GM06990 (cell line): ENCODE measurements around the gene CD34.
A peak's percentile ranks its signal among the peaks of the same experiment; 100 is the strongest.

ENCODE experiments used
- DNase-seq: peaks from one replicate; pipeline ENCODE4 v3.0.0-alpha.2; 2011; ENCODE audit not compliant: insufficient read length; ENCODE audit errors: extremely low read depth
- H3K27me3 ChIP-seq: replicated peaks from 2 replicates; pipeline ENCODE4 v1.6.0; 2011; ENCODE audit warnings: low read length; ENCODE audit not compliant: control insufficient read depth, insufficient read depth
- H3K36me3 ChIP-seq: 2 replicates; pipeline ENCODE4 v1.5.1; 2011; ENCODE audit warnings: low read length; ENCODE audit not compliant: control insufficient read depth, insufficient read depth
- H3K4me3 ChIP-seq: replicated peaks from 2 replicates; pipeline ENCODE4 v1.5.1; 2011; ENCODE audit warnings: low read depth, mild to moderate bottlenecking, control low read depth, low read length
- TF ChIP-seq, protein P1 (sequence below): IDR thresholded peaks from 2 replicates; pipeline ENCODE4 v1.5.1; 2011; ENCODE audit warnings: low read length, control low read depth, mild to moderate bottlenecking, inconsistent platforms; ENCODE audit not compliant: insufficient read depth, poor library complexity, severe bottlenecking

CD34 gene, protein sequence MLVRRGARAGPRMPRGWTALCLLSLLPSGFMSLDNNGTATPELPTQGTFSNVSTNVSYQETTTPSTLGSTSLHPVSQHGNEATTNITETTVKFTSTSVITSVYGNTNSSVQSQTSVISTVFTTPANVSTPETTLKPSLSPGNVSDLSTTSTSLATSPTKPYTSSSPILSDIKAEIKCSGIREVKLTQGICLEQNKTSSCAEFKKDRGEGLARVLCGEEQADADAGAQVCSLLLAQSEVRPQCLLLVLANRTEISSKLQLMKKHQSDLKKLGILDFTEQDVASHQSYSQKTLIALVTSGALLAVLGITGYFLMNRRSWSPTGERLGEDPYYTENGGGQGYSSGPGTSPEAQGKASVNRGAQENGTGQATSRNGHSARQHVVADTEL

DNA sequence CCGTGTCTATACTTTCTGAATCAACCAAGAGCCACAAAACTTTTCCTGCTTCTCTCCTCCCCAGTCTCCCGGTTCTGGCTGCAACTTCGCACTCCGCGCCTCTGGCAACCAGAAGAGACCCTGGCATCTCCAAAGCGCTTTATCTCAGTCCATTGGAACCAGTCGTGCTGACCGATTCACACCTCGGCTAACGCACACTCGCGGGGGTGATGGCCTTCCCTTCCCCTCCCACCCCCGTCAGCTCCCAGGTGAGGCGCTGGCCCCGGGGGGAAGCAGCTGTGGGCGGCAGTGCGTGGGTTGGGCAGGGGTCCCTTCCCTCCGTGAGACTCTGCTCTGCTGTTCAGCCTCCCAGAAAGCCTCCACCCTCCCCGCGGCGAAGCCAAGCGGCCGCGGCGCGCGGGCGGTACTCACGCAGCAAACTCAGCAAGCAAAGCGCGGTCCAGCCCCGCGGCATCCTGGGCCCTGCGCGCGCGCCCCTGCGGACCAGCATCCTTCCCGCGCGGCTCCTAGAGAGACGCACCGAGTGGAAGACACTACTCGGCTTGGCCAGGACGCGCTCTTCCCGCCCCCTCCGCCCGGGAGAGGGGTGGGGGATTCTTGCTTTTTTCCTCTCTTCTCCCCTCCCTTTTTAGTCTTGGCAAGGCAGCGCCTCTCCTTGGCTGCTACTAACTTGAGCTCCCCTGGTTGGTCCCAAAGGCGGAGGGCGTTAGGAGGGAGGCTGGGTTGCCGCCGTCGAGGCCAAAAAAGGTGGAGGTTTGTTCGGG lies at the start of gene CD34:
TSS of gene CD34 (minus strand) at position 535 of the 764 bp plus-strand sequence. CDS start at position 490, 45 bp downstream.
- no peak within 1 kb of the TSS for H3K4me3 ChIP-seq
- no peak for DNase-seq
- peaks cover 6% of the 10 kb centered on the region for H3K27me3 ChIP-seq
- H3K36me3 ChIP-seq = no peaks in the 10 kb centered on the region
- TF ChIP-seq, protein P1, sequence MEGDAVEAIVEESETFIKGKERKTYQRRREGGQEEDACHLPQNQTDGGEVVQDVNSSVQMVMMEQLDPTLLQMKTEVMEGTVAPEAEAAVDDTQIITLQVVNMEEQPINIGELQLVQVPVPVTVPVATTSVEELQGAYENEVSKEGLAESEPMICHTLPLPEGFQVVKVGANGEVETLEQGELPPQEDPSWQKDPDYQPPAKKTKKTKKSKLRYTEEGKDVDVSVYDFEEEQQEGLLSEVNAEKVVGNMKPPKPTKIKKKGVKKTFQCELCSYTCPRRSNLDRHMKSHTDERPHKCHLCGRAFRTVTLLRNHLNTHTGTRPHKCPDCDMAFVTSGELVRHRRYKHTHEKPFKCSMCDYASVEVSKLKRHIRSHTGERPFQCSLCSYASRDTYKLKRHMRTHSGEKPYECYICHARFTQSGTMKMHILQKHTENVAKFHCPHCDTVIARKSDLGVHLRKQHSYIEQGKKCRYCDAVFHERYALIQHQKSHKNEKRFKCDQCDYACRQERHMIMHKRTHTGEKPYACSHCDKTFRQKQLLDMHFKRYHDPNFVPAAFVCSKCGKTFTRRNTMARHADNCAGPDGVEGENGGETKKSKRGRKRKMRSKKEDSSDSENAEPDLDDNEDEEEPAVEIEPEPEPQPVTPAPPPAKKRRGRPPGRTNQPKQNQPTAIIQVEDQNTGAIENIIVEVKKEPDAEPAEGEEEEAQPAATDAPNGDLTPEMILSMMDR = no peak

DNA sequence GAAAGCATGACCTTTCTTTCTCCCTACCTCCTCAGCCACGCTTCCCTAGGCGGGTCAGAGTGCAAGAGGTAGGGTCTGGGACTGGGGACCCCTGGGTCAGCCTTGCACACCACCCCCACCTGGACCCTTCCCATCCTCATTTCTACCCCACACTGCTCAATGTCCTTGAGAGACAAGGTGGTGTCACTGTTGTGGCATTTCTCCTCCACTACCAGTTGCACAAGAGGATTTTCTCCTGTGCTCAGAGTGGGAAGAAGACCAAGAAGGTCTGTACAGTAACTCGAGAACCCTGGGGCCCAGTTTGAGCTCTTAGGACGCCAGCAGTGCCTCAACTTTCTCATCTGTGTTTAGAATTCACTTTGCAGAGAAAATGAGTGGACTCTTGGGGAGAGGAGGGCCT lies 49.4 kb upstream of the CD34 start:
- TF ChIP-seq, protein P1 = no peak
- DNase-seq = no peak
- Histone ChIP-seq H3K27me3 (peaks cover 3% of the 10 kb centered on the region), H3K4me3 (no peak overlapping the region), H3K36me3 (no peaks in the 10 kb centered on the region)

DNA sequence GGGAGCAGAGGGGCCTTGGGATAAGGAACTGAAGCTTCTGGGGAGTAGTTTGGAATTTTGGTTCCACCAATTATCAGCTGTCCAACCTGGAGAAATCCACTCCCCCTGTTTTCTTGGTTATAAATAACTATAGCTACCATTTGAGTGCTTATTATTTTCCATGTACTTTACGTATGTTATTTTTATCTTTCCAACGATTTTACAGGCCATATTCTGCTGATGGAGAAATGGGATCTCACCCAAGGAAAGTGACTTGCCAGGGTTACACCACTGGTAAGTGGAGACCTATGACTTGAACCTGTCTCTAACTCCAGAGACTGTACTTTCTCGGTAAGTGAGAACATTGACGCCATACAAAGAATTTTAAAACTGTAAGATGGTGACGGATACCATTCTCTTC lies 49.0 kb upstream of the CD34 start:
- Histone ChIP-seq H3K36me3 (no peaks in the 10 kb centered on the region), H3K27me3 (peaks cover 3% of the 10 kb centered on the region), H3K4me3 (no peak overlapping the region)
- TF ChIP-seq, protein P1 = no peak
- DNase-seq = no peak

DNA sequence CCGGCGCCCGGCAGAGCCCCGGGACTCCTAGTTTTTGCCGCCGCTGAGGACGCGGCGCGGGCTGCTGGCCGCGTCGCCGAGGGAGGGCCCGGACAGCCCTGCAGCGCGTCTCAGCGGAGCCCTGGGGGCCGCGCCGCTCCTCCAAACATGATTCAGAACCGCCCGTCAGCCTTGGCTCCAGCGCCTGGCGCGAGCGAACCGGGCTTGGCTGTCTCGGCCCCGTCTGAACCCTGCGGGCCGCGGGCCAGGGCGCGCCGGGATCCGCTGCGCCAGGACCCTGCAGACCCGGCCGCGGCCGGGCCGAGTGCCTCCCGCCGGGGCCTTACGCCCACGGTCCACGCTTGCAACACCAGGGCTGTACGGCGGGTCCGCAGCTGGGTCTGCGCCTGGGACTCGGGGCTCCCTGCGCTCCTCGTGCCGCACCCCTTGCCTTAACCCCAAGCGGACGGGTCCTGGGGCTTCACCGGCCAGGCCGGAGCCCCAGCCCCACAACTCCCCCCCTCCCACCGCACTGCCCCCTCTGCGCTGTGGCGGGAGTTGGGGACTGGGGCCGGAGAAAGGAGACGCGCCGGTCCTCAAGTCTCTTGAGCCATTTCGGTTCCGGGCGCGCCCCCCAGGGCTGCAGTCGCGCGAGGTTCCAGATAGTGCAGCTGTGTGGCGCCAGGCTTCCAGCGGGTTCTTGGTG lies 48.4 kb upstream of the CD34 start:
- peak overlapping the region; percentile 37; the same call in 1 of the 2 replicates for H3K4me3 ChIP-seq
- DNase-seq = peak; percentile 26
- TF ChIP-seq, protein P1 = peak; percentile 3
- H3K36me3 ChIP-seq = no peaks in the 10 kb centered on the region
- peaks cover 3% of the 10 kb centered on the region for H3K27me3 ChIP-seq

DNA sequence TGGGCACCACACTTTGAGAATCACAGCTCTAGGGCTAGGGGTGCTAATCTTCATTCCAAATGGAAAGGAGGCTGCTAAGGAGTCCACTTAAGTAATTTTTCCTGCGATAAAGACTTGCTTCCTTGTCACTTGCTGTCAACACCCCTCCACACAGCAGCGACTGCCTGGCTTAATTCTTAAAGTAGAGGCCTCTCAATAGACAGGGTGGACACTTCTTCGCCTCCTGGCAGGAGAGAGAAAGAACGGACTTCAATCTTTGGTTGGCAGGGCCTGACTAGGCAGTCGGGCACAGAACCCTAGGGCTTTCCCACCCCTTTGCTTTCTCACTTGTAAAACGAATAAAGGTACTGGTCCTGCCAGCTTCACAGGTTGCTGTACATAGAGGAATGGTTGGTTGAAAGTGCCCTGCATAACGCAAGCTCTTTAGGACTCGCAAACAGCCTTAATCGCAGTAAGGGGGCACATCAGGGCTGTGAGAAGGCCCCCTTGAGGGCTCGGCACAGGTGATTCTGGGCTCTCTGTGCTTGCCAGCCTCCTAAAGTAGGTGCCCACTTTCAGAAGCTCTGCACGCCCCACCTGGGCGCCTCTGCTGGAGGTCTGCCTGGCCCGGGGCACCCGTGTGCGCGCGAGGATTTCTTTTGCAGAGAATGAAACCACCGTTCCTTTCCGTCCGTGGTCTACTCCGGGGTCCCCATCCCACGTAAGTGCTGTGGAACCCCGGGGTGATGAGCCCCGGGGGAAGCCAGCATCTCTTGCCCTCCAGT lies 47.6 kb upstream of the CD34 start:
- TF ChIP-seq, protein P1 = no peak
- Histone ChIP-seq H3K4me3 (no peak overlapping the region), H3K36me3 (no peaks in the 10 kb centered on the region), H3K27me3 (peaks cover 3% of the 10 kb centered on the region)
- no peak for DNase-seq
